D721Med (cell line): Measurements from ENCODE around the gene ZGRF1.

ENCODE experiments used
- DNase-seq: peaks from one replicate; pipeline ENCODE4 v3.0.0; 2011; ENCODE audit warnings: low spot score; ENCODE audit not compliant: insufficient read length
- FAIRE-seq: peaks from 2 replicates; lab custom pipeline; 2011; peaks lifted over from hg19 to GRCh38; lab: Jason Lieb, UNC
- CTCF ChIP-seq: IDR thresholded peaks from 2 replicates; pipeline ENCODE4 v1.5.1; 2012; ENCODE audit warnings: mild to moderate bottlenecking, control low read depth; ENCODE audit not compliant: insufficient read depth; ENCODE audit errors: missing control alignments

The ZGRF1 gene

GRCh38 chr4:112519689-112520597, 116.8 kb downstream of the ZGRF1 start:
- DNase-seq (no peak), FAIRE-seq (no peak)
- no peak for TF ChIP-seq CTCF

- FAIRE-seq: no peak
- TF ChIP-seq CTCF: no peak
- DNase-seq: no peak
These were observed 118.0 kb downstream of the ZGRF1 start for GRCh38 chr4:112518675-112519074.

GRCh38 chr4:112517911-112518310, 118.8 kb downstream of the ZGRF1 start:
- no peak for TF ChIP-seq CTCF
- DNase-seq: no peak
- no peak for FAIRE-seq

- FAIRE-seq (no peak), DNase-seq (no peak)
- no peak for TF ChIP-seq CTCF
These were observed 119.6 kb downstream of the ZGRF1 start for GRCh38 chr4:112517067-112517634.

- DNase-seq (peak; percentile 55), FAIRE-seq (no peak)
These were observed 120.1 kb downstream of the ZGRF1 start for GRCh38 chr4:112516471-112517066.

GRCh38 chr4:112516066-112516470, 120.6 kb downstream of the ZGRF1 start, which contains the start of gene NEUROG2:
TSS of gene NEUROG2 (minus strand) at chr4:112516180. CDS start at chr4:112515475, 705 bp downstream.
- DNase-seq (no peak), FAIRE-seq (no peak)
- no peak for TF ChIP-seq CTCF

More at GRCh38 chr4:112516471-112517066, 120.1 kb downstream of the ZGRF1 start:
- TF ChIP-seq CTCF: no peak
